Naive thymus-derived CD4-positive, alpha-beta T cell (primary cell): ENCODE results near the gene INPP5A. TPM values are rescaled to one million over a fixed set of nuclear protein-coding genes. Genes with fewer than 3 reads are reported as not detected.

ENCODE experiments used
- ATAC-seq: fragments of 150-1000 bp; cut with Tn5 transposase; 2 replicates; pipeline ENCODE4 v1.10.0; 2021; ENCODE audit warnings: mild to moderate bottlenecking, moderate library complexity
- CTCF ChIA-PET: fragments of 350-600 bp; sonication (Branson Sonifier 250); formaldehyde crosslinking; loops from one replicate; lab custom pipeline; 2021; ENCODE audit warnings: antibody characterized with exemption; lab: Charles Lee
- POLR2A ChIA-PET: fragments of 350-600 bp; sonication (Branson Sonifier 250); formaldehyde crosslinking; loops from one replicate; lab custom pipeline; 2021; ENCODE audit warnings: antibody characterized with exemption, inconsistent platforms; lab: Charles Lee
- DNase-seq, 9 donors: peaks; one replicate each; pipeline versions ENCODE4 v3.0.0 to v3.0.0-alpha.2; 2020 to 2022; ENCODE audit warnings: mixed read lengths in 1 of 9
- H3K27ac ChIP-seq: one replicate; pipeline ENCODE4 v1.7.0; 2013; ENCODE audit warnings: mild to moderate bottlenecking, low read depth, low read length, moderate library complexity
- H3K27me3 ChIP-seq, 2 donors: one replicate each; pipeline ENCODE4 v1.7.0; 2013; ENCODE audit warnings: low read length in 2 of 2, mild to moderate bottlenecking in 2 of 2, moderate library complexity in 2 of 2; ENCODE audit not compliant: control insufficient read depth in 2 of 2, insufficient read depth in 2 of 2
- H3K36me3 ChIP-seq, 3 experiments: 1 replicate in 2 of 3; 2 replicates in 1 of 3; pipeline ENCODE4 v1.7.0; 2013; ENCODE audit warnings: low read length in 3 of 3, mild to moderate bottlenecking in 3 of 3, moderate library complexity in 1 of 3; ENCODE audit not compliant: insufficient read depth in 3 of 3, control insufficient read depth in 2 of 3
- H3K4me1 ChIP-seq, 2 donors: one replicate each; pipeline ENCODE4 v1.7.0; 2013; ENCODE audit warnings: low read length in 2 of 2, mild to moderate bottlenecking in 2 of 2, moderate library complexity in 1 of 2; ENCODE audit not compliant: control insufficient read depth in 2 of 2, insufficient read depth in 2 of 2
- H3K4me3 ChIP-seq: 2 replicates; pipeline ENCODE4 v1.7.0; 2013; ENCODE audit warnings: mild to moderate bottlenecking, low read length
- H3K9me3 ChIP-seq, 3 experiments: 1 replicate in 2 of 3; 2 replicates in 1 of 3; pipeline ENCODE4 v1.7.0; 2013; ENCODE audit warnings: low read length in 3 of 3; ENCODE audit not compliant: control insufficient read depth in 2 of 3
- H3K27ac Mint-ChIP-seq, 9 donors: one replicate each; pipeline ENCODE4 v1.8.0; 2020 to 2022; ENCODE audit warnings: mixed read lengths in 9 of 9, mild to moderate bottlenecking in 8 of 9, moderate library complexity in 5 of 9, inconsistent platforms in 2 of 9
- H3K27me3 Mint-ChIP-seq, 5 donors: one replicate each; pipeline ENCODE4 v1.8.0; 2021 to 2022; ENCODE audit warnings: mixed read lengths in 5 of 5, mild to moderate bottlenecking in 1 of 5
- H3K36me3 Mint-ChIP-seq, 5 donors: one replicate each; pipeline ENCODE4 v1.8.0; 2020 to 2022; ENCODE audit warnings: mixed read lengths in 5 of 5, mild to moderate bottlenecking in 3 of 5, inconsistent platforms in 1 of 5
- H3K4me1 Mint-ChIP-seq, 7 donors: one replicate each; pipeline ENCODE4 v1.8.0; 2020 to 2022; ENCODE audit warnings: mixed read lengths in 7 of 7, mild to moderate bottlenecking in 3 of 7, inconsistent platforms in 1 of 7
- H3K4me3 Mint-ChIP-seq, 10 donors: one replicate each; pipeline ENCODE4 v1.8.0; 2020 to 2022; ENCODE audit warnings: mild to moderate bottlenecking in 10 of 10, mixed read lengths in 10 of 10, moderate library complexity in 6 of 10, inconsistent platforms in 2 of 10
- H3K9me3 Mint-ChIP-seq, 11 donors: one replicate each; pipeline ENCODE4 v1.8.0; 2020 to 2022; ENCODE audit warnings: mixed read lengths in 11 of 11, mild to moderate bottlenecking in 4 of 11, inconsistent platforms in 1 of 11, moderate library complexity in 1 of 11
- intact Hi-C, 2 donors: fragments of 100-400 bp; cut with micrococcal nuclease; formaldehyde crosslinking; loops; one replicate each; pipeline ENCODE4 v1.15.1; 2023
- polyA plus RNA-seq, 2 donors: library from polyadenylated mRNA; unstranded; fragments of 300-500 nt; fragmentation: Illumina TruSeq; gene quantifications; one replicate each; pipeline ENCODE4 v1.2.3, GENCODE V29; 2021
- total RNA-seq, 6 experiments: library from RNA in 5 of 6; stranded (reverse) in 5 of 6; gene quantifications; 1 replicate in 5 of 6; 2 replicates in 1 of 6; pipeline ENCODE4 v1.2.3 and lab custom pipeline; 2021 to 2026

The INPP5A gene
- total and polyA plus RNA-seq, 7 experiments from 2014 or later: 0.97 to 30.7 (median 25.0) TPM

GRCh38 chr10:132752961-132753360 lies 215.4 kb downstream of the INPP5A start:
- Histone ChIP-seq H3K9me3 (no peaks in the 10 kb centered on the region), H3K4me1 (no peaks in the 10 kb centered on the region), H3K27ac (no peak overlapping the region), H3K27me3 (no peaks in the 10 kb centered on the region), H3K4me3 (no peak overlapping the region), H3K36me3 (peaks cover 0 to 88% (median 7%) of the 10 kb centered on the region in 3 experiments)
- peaks cover 0 to 12% (median 4%) of the 10 kb centered on the region in 11 donors for H3K9me3 Mint-ChIP-seq
- no peak for DNase-seq
- CTCF ChIA-PET: no interaction called here
- intact Hi-C loops: no loop called here
- no peak overlapping the region for H3K4me3 Mint-ChIP-seq
- peaks cover 18 to 53% (median 39%) of the 10 kb centered on the region in 5 donors for H3K36me3 Mint-ChIP-seq
- no peak for ATAC-seq
- POLR2A ChIA-PET: interaction anchor here (0.6 kb wide), 1 partner anchor 219 kb away, joined by 3 read pairs; no protein-coding TSS in a partner anchor
- peaks cover 0 to 3% (median 0%) of the 10 kb centered on the region in 7 donors for H3K4me1 Mint-ChIP-seq
- no peaks in the 10 kb centered on the region for H3K27me3 Mint-ChIP-seq
- H3K27ac Mint-ChIP-seq: no peak overlapping the region

- Mint-ChIP-seq H3K27ac (no peak overlapping the region), H3K9me3 (peaks cover 0 to 12% (median 4%) of the 10 kb centered on the region in 11 donors), H3K4me3 (no peak overlapping the region), H3K36me3 (peaks cover 18 to 49% (median 35%) of the 10 kb centered on the region in 5 donors), H3K4me1 (peaks cover 0 to 1% (median 0%) of the 10 kb centered on the region in 7 donors), H3K27me3 (no peaks in the 10 kb centered on the region)
- ChIA-PET POLR2A (interaction anchor here (0.6 kb wide), 1 partner anchor 220 kb away, joined by 3 read pairs; no protein-coding TSS in a partner anchor), CTCF (no interaction called here)
- no peaks in the 10 kb centered on the region for H3K9me3 ChIP-seq
- no peak overlapping the region for H3K27ac ChIP-seq
- H3K4me1 ChIP-seq: no peaks in the 10 kb centered on the region
- no peaks in the 10 kb centered on the region for H3K27me3 ChIP-seq
- ATAC-seq (no peak), DNase-seq (no peak)
- intact Hi-C loops: no loop called here
- H3K36me3 ChIP-seq: peaks cover 0 to 86% (median 7%) of the 10 kb centered on the region in 3 experiments
- no peak overlapping the region for H3K4me3 ChIP-seq
These were observed 216.0 kb downstream of the INPP5A start for GRCh38 chr10:132753596-132753995.

GRCh38 chr10:132754071-132754470 lies 216.5 kb downstream of the INPP5A start:
- no peaks in the 10 kb centered on the region for H3K27me3 Mint-ChIP-seq
- no peaks in the 10 kb centered on the region for H3K4me1 ChIP-seq
- CTCF ChIA-PET: no interaction called here
- H3K27me3 ChIP-seq: no peaks in the 10 kb centered on the region
- peaks cover 0 to 12% (median 4%) of the 10 kb centered on the region in 11 donors for H3K9me3 Mint-ChIP-seq
- ATAC-seq (no peak), DNase-seq (no peak)
- H3K27ac ChIP-seq: no peak overlapping the region
- H3K4me3 Mint-ChIP-seq: no peak overlapping the region
- intact Hi-C loops: no loop called here
- POLR2A ChIA-PET: no interaction called here
- H3K4me3 ChIP-seq: no peak overlapping the region
- H3K36me3 Mint-ChIP-seq: peaks cover 18 to 53% (median 35%) of the 10 kb centered on the region in 5 donors
- no peaks in the 10 kb centered on the region for H3K9me3 ChIP-seq
- peaks cover 0 to 86% (median 7%) of the 10 kb centered on the region in 3 experiments for H3K36me3 ChIP-seq
- no peak overlapping the region for H3K27ac Mint-ChIP-seq
- peaks cover 0 to 1% (median 0%) of the 10 kb centered on the region in 7 donors for H3K4me1 Mint-ChIP-seq

GRCh38 chr10:132755166-132755711 lies 217.7 kb downstream of the INPP5A start:
- no peak for ATAC-seq
- H3K36me3 Mint-ChIP-seq: peaks cover 18 to 51% (median 33%) of the 10 kb centered on the region in 5 donors
- Histone ChIP-seq H3K27ac (no peak overlapping the region), H3K36me3 (peaks cover 0 to 75% (median 0%) of the 10 kb centered on the region in 3 experiments), H3K9me3 (no peaks in the 10 kb centered on the region), H3K27me3 (no peaks in the 10 kb centered on the region), H3K4me3 (no peak overlapping the region), H3K4me1 (no peaks in the 10 kb centered on the region)
- H3K4me1 Mint-ChIP-seq: peaks cover 0 to 1% (median 0%) of the 10 kb centered on the region in 7 donors
- H3K27ac Mint-ChIP-seq: peak overlapping the region in 2 of 9 donors; percentile 2 to 49
- no peak overlapping the region for H3K4me3 Mint-ChIP-seq
- DNase-seq: no peak
- CTCF ChIA-PET: no interaction called here
- intact Hi-C loops: no loop called here
- POLR2A ChIA-PET: no interaction called here
- H3K9me3 Mint-ChIP-seq: peaks cover 0 to 12% (median 4%) of the 10 kb centered on the region in 11 donors
- no peaks in the 10 kb centered on the region for H3K27me3 Mint-ChIP-seq

GRCh38 chr10:132756591-132756990 lies 219.0 kb downstream of the INPP5A start:
- Histone ChIP-seq H3K4me1 (no peaks in the 10 kb centered on the region), H3K36me3 (peaks cover 0 to 62% (median 0%) of the 10 kb centered on the region in 3 experiments), H3K4me3 (no peak overlapping the region), H3K27me3 (no peaks in the 10 kb centered on the region), H3K9me3 (no peaks in the 10 kb centered on the region), H3K27ac (no peak overlapping the region)
- intact Hi-C loops: no loop called here
- ATAC-seq (no peak), DNase-seq (no peak)
- no peak overlapping the region for H3K27ac Mint-ChIP-seq
- peaks cover 18 to 51% (median 29%) of the 10 kb centered on the region in 5 donors for H3K36me3 Mint-ChIP-seq
- H3K27me3 Mint-ChIP-seq: no peaks in the 10 kb centered on the region
- ChIA-PET POLR2A (no interaction called here), CTCF (no interaction called here)
- peaks cover 0 to 10% (median 6%) of the 10 kb centered on the region in 7 donors for H3K4me1 Mint-ChIP-seq
- H3K4me3 Mint-ChIP-seq: no peak overlapping the region
- peaks cover 0 to 12% (median 4%) of the 10 kb centered on the region in 11 donors for H3K9me3 Mint-ChIP-seq

GRCh38 chr10:132757171-132757570 lies 219.6 kb downstream of the INPP5A start:
- Mint-ChIP-seq H3K4me3 (no peak overlapping the region), H3K36me3 (peaks cover 18 to 51% (median 32%) of the 10 kb centered on the region in 5 donors), H3K27me3 (no peaks in the 10 kb centered on the region), H3K9me3 (peaks cover 0 to 12% (median 4%) of the 10 kb centered on the region in 11 donors), H3K27ac (no peak overlapping the region), H3K4me1 (peaks cover 0 to 16% (median 11%) of the 10 kb centered on the region in 7 donors)
- H3K27ac ChIP-seq: no peak overlapping the region
- no peaks in the 10 kb centered on the region for H3K4me1 ChIP-seq
- H3K4me3 ChIP-seq: no peak overlapping the region
- no peaks in the 10 kb centered on the region for H3K9me3 ChIP-seq
- no peaks in the 10 kb centered on the region for H3K27me3 ChIP-seq
- peaks cover 0 to 60% (median 0%) of the 10 kb centered on the region in 3 experiments for H3K36me3 ChIP-seq
- no peak for ATAC-seq
- intact Hi-C loops: no loop called here
- ChIA-PET CTCF (no interaction called here), POLR2A (no interaction called here)
- DNase-seq: no peak
